ENCODE measurements around the gene NGFR.

The NGFR gene

DNA sequence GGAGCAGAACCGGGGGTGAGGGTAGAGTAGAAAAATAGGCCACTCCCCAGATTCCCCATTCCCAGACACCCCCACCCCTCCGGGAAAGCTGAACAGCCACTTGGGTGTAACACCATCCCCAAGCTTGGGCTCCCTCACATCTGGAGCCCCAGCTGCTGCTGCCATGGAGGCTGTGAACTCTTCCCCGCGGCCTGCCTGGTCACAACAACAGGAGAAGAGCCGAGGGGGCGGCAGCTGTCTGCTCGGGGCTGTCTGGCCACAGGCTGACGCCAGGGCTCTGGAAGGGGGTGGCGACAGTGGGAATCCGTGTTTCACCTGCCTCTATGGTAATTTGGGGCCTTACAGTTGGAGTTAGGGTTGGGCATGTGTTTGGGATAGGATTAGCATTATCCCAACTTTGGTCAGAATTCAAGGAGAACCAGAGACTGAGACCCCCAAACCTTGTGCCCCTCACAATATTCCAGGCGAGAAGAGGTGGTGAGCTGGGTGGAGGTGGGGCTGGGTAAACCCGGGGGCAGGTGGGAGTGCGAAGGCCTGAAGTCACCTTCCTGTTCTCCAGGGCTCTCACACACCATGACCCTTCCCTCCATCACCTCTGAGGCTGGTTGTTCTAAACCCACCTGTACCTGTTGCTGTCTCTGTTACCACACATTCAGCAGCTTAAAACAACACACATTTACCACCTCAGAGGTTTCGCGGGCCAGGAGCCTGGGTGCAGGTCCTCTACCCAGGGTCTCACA lies 50.9 kb downstream of the NGFR start:
- H3K9me3 ChIP-seq (ENCODE audit: control insufficient read depth, insufficient read depth, low read length) = no peaks in the 10 kb centered on the region
- H3K79me2 ChIP-seq (ENCODE audit: control insufficient read depth, low read length) = no peaks in the 10 kb centered on the region
- H3K27ac ChIP-seq (ENCODE audit: low read depth, low read length) = no peak overlapping the region
- H3K36me3 ChIP-seq (ENCODE audit: control insufficient read depth, low read length) = no peaks in the 10 kb centered on the region
- no peaks in the 10 kb centered on the region for H3K27me3 ChIP-seq (ENCODE audit: control insufficient read depth, low read length)
- no peaks in the 10 kb centered on the region for H3K4me1 ChIP-seq (ENCODE audit: control insufficient read depth, low read length)
- no peaks in the 10 kb centered on the region for H3F3A ChIP-seq (ENCODE audit: control insufficient read depth, insufficient read depth)
- H3K4me3 ChIP-seq (ENCODE audit: low read length) = no peak overlapping the region
- no peaks in the 10 kb centered on the region for H4K20me1 ChIP-seq (ENCODE audit: control insufficient read depth, insufficient read depth, low read depth, low read length)
- no peak overlapping the region for H3K4me2 ChIP-seq (ENCODE audit: low read length)
- H3K9me2 ChIP-seq (replicated peaks; ENCODE audit: control insufficient read depth, low read length) = no peaks in the 10 kb centered on the region
- TF ChIP-seq EZH2phosphoT487 (IDR thresholded peaks at IDR 0.05; ENCODE audit: borderline replicate concordance, low read length) = no peak
- TF ChIP-seq, protein P1, sequence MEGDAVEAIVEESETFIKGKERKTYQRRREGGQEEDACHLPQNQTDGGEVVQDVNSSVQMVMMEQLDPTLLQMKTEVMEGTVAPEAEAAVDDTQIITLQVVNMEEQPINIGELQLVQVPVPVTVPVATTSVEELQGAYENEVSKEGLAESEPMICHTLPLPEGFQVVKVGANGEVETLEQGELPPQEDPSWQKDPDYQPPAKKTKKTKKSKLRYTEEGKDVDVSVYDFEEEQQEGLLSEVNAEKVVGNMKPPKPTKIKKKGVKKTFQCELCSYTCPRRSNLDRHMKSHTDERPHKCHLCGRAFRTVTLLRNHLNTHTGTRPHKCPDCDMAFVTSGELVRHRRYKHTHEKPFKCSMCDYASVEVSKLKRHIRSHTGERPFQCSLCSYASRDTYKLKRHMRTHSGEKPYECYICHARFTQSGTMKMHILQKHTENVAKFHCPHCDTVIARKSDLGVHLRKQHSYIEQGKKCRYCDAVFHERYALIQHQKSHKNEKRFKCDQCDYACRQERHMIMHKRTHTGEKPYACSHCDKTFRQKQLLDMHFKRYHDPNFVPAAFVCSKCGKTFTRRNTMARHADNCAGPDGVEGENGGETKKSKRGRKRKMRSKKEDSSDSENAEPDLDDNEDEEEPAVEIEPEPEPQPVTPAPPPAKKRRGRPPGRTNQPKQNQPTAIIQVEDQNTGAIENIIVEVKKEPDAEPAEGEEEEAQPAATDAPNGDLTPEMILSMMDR (IDR thresholded peaks at IDR 0.05; ENCODE audit: low read depth, low read length, poor library complexity, severe bottlenecking) = no peak

- Histone ChIP-seq H3F3A (ENCODE audit: control insufficient read depth, insufficient read depth) (no peaks in the 10 kb centered on the region), H3K9me2 (replicated peaks; ENCODE audit: control insufficient read depth, low read length) (no peaks in the 10 kb centered on the region), H3K36me3 (ENCODE audit: control insufficient read depth, low read length) (no peaks in the 10 kb centered on the region), H3K79me2 (ENCODE audit: control insufficient read depth, low read length) (no peaks in the 10 kb centered on the region), H3K27ac (ENCODE audit: low read depth, low read length) (no peak overlapping the region), H3K4me2 (ENCODE audit: low read length) (no peak overlapping the region), H3K27me3 (ENCODE audit: control insufficient read depth, low read length) (no peaks in the 10 kb centered on the region), H3K9me3 (ENCODE audit: control insufficient read depth, insufficient read depth, low read length) (no peaks in the 10 kb centered on the region), H4K20me1 (ENCODE audit: control insufficient read depth, insufficient read depth, low read depth, low read length) (no peaks in the 10 kb centered on the region), H3K4me1 (ENCODE audit: control insufficient read depth, low read length) (no peaks in the 10 kb centered on the region), H3K4me3 (ENCODE audit: low read length) (no peak overlapping the region)
- TF ChIP-seq, protein P1 (IDR thresholded peaks at IDR 0.05; ENCODE audit: low read depth, low read length, poor library complexity, severe bottlenecking) = no peak
- no peak for TF ChIP-seq EZH2phosphoT487 (IDR thresholded peaks at IDR 0.05; ENCODE audit: borderline replicate concordance, low read length)
Measured at GRCh38 chr17:49546546-49547535, 51.7 kb downstream of the NGFR start.

DNA sequence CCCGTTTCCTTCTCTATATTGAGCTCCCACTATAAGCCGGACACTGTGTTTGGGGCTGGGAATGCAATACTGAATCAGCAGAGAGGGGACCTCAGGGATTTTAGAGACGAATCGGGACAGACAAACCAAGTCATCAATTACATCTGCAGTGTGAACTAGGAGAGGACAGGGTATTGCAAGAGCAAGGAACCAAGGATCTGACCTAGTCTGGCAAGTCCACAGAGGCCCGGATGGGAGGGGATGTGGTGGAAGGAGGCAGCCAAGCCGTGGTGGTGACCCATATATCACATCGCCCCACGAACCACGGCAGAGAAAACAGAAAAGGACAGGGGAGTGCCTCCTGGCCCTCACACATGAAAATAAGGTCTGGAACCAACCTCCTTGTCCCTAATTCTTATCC lies 52.5 kb downstream of the NGFR start:
- Histone ChIP-seq H3K27ac (ENCODE audit: low read depth, low read length) (no peak overlapping the region), H4K20me1 (ENCODE audit: control insufficient read depth, insufficient read depth, low read depth, low read length) (no peaks in the 10 kb centered on the region), H3K4me2 (ENCODE audit: low read length) (no peak overlapping the region), H3K4me1 (ENCODE audit: control insufficient read depth, low read length) (peaks cover under 1% of the 10 kb centered on the region), H3F3A (ENCODE audit: control insufficient read depth, insufficient read depth) (no peaks in the 10 kb centered on the region), H3K36me3 (ENCODE audit: control insufficient read depth, low read length) (no peaks in the 10 kb centered on the region), H3K27me3 (ENCODE audit: control insufficient read depth, low read length) (no peaks in the 10 kb centered on the region), H3K79me2 (ENCODE audit: control insufficient read depth, low read length) (no peaks in the 10 kb centered on the region), H3K9me2 (replicated peaks; ENCODE audit: control insufficient read depth, low read length) (no peaks in the 10 kb centered on the region), H3K9me3 (ENCODE audit: control insufficient read depth, insufficient read depth, low read length) (no peaks in the 10 kb centered on the region), H3K4me3 (ENCODE audit: low read length) (no peak overlapping the region)
- no peak for TF ChIP-seq EZH2phosphoT487 (IDR thresholded peaks at IDR 0.05; ENCODE audit: borderline replicate concordance, low read length)
- TF ChIP-seq, protein P1 (IDR thresholded peaks at IDR 0.05; ENCODE audit: low read depth, low read length, poor library complexity, severe bottlenecking) = no peak
